ENCODE measurements around the gene NMRAL1.

The NMRAL1 gene

GRCh38 chr16:4515611-4516233 lies 41.3 kb upstream of the NMRAL1 start:
- no peak for DNase-seq (ENCODE audit: low read depth)
- no peak for TF ChIP-seq CTCF (conservative IDR thresholded peaks at IDR 0.05; ENCODE audit: low read depth, low read length)
- no peak overlapping the region for H3K4me3 ChIP-seq (ENCODE audit: low read length)

DNA sequence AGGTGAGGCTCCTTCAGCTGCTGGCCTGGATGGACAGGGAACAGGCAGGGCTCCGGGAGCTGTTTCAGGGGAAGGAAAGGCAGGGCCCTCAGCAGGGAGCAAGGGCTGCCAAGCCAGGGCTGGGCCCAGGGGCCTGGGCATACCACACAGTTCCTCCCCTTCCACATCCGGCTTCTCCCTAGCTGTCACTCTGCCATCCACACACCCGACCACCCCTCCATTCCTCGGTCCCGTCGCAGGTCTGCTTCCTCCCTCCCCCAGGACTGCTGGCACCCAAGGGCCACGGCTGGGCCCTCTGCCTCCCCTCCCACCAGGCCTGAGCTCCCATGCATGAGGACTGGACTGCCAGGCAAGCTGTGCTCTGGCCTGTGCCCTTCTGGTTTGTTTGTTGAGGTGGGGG lies 40.2 kb upstream of the NMRAL1 start:
- no peak overlapping the region for H3K4me3 ChIP-seq (ENCODE audit: low read length)
- TF ChIP-seq CTCF (conservative IDR thresholded peaks at IDR 0.05; ENCODE audit: low read depth, low read length): no peak
- DNase-seq (ENCODE audit: low read depth): no peak

GRCh38 chr16:4513881-4514280 lies 39.5 kb upstream of the NMRAL1 start:
- no peak for TF ChIP-seq CTCF (conservative IDR thresholded peaks at IDR 0.05; ENCODE audit: low read depth, low read length)
- no peak overlapping the region for H3K4me3 ChIP-seq (ENCODE audit: low read length)
- DNase-seq (ENCODE audit: low read depth): no peak

DNA sequence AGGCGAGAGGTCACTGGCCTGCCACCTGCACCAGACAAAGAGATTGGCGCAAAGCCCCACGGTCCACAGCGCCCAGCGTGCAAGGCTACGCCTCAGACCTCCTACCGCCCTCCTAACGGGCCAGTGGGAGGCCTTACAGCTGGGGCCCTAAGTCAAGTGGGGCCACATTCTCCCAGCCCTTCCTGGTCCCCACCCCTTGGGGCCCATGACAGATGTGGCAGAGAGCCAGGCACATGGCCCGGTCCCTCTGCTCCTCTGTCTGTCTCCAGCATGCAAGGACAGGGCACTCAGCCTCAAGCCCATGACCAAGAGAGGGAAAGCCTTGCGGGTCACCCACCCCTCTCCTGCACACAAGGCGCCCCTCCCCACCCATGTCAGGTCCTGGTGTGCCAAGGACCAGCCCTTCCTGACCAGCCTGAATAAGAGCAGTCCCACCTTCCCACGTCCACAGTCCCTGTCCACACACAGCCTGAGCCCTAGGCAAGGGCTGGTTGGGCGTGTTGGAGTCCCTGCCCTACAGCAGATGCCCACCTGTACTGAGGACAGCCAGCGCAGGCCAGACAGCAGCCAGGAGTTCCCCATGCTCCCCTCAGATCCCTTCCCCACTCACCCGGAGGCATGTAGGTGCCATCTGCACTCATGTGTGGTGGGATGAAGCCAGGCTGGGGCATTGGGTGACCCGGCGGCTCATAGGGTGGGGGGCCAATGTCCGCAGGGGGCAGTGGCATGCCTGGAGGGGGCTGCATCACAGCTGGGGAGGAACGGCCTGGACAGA lies 38.8 kb upstream of the NMRAL1 start:
- no peak for DNase-seq (ENCODE audit: low read depth)
- H3K4me3 ChIP-seq (ENCODE audit: low read length): no peak overlapping the region
- TF ChIP-seq CTCF (conservative IDR thresholded peaks at IDR 0.05; ENCODE audit: low read depth, low read length): no peak

DNA sequence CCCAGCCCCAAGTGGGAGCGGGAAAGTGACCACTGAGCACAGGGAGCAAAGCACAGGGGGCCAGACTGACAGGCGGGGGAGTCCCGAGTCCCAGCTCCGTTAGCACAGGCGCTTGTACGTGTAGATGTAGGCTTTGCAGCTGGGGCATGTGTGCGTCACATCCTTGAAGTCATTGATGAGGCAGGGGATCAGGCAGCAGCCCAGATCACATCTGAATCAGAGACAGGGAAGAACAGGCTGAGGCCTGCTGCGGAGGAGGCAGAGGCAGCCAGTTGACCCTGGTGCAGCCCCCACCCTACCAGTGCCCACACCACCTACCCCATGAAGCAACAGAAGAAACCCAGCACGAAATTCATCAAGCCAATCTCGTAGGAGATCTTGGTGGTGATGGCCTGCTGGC lies 38.0 kb upstream of the NMRAL1 start:
- H3K4me3 ChIP-seq (ENCODE audit: low read length): no peak overlapping the region
- TF ChIP-seq CTCF (conservative IDR thresholded peaks at IDR 0.05; ENCODE audit: low read depth, low read length): no peak
- no peak for DNase-seq (ENCODE audit: low read depth)

DNA sequence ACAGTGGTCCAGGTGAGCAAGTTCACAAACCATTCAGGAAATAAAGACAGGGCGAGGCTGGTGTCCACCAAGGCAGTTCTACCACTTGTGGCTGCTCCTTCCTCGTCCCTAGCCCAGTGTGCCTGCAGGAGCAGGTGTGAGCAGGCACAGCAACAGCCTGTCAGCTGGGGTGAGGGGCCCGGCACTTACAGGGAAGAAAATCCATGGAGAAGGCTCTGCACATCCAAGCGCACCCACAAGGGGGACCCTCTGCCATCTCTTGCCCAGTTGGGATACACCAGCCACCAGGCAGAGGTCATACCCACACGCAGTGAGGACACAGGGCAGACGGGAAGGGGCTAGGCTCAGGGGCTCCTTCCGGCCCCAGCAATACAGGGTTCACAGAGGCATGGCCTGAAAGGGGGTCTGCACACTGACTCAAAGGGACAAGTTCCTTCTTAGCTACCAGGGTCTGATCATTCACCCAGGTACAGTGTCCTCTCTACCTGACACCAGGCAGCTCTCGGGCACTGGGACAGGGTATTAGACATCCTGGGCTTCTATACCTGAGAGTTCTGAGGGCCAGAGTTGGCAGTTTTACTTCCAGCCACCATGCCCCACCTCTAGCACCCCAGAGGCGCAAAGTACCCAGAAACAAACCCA lies 37.1 kb upstream of the NMRAL1 start:
- no peak for DNase-seq (ENCODE audit: low read depth)
- peak; percentile 77 for TF ChIP-seq CTCF (conservative IDR thresholded peaks at IDR 0.05; ENCODE audit: low read depth, low read length)
- no peak overlapping the region for H3K4me3 ChIP-seq (ENCODE audit: low read length)
